ENCODE results near the gene SERPINI1. TPM values are rescaled to one million over a fixed set of nuclear protein-coding genes. Genes with fewer than 3 reads are reported as not detected.

The SERPINI1 gene
- total RNA-seq, 1 donor from 2014 or later = 10.6 TPM

GRCh38 chr3:167716920-167717319 is 18.6 kb upstream of the SERPINI1 start:
- no peak overlapping the region for H3K4me3 ChIP-seq
- peaks cover 28% of the 10 kb centered on the region for H3K36me3 ChIP-seq
- intact Hi-C loops (cut with micrococcal nuclease) = no loop called here
- DNase-seq = no peak
- no peak for TF ChIP-seq CTCF (IDR thresholded peaks at IDR 0.05; ENCODE audit: borderline replicate concordance)
- H3K9me3 ChIP-seq (replicated peaks) = no peaks in the 10 kb centered on the region
- H3K27ac ChIP-seq (replicated peaks) = peak overlapping the region; percentile 25
- H3K4me1 ChIP-seq = peaks cover 27% of the 10 kb centered on the region
- no peaks in the 10 kb centered on the region for H3K27me3 ChIP-seq (ENCODE audit: low read depth)

DNA sequence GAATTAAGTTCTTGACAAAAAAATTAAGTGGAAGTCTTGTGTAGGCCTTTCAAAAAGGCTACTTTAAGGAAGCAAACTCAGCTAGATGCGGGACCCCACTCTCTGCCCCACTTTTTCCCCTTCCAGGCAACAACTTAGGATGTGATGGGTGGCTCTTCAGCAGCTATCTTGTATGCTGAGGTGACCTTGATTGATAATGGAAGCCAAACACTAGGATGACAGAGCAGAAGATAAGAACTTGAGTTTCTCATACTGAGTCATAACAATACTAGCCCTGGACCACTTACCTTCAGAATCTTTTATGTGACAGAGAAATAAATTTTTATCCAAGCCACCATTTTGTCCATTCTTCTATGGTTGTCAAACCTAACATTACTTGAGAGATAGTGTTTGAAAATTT is 16.9 kb upstream of the SERPINI1 start:
- Histone ChIP-seq H3K27ac (replicated peaks) (no peak overlapping the region), H3K4me1 (peaks cover 44% of the 10 kb centered on the region), H3K4me3 (no peak overlapping the region), H3K9me3 (replicated peaks) (no peaks in the 10 kb centered on the region), H3K27me3 (ENCODE audit: low read depth) (no peaks in the 10 kb centered on the region), H3K36me3 (peaks cover 28% of the 10 kb centered on the region)
- DNase-seq = no peak
- intact Hi-C loops (cut with micrococcal nuclease) = no loop called here
- TF ChIP-seq CTCF (IDR thresholded peaks at IDR 0.05; ENCODE audit: borderline replicate concordance) = no peak

GRCh38 chr3:167723025-167723512 is 12.5 kb upstream of the SERPINI1 start:
- Histone ChIP-seq H3K27ac (replicated peaks) (no peak overlapping the region), H3K36me3 (peaks cover 21% of the 10 kb centered on the region), H3K9me3 (replicated peaks) (no peaks in the 10 kb centered on the region), H3K4me3 (no peak overlapping the region), H3K27me3 (ENCODE audit: low read depth) (no peaks in the 10 kb centered on the region), H3K4me1 (peaks cover 66% of the 10 kb centered on the region)
- intact Hi-C loops (cut with micrococcal nuclease) = no loop called here
- no peak for TF ChIP-seq CTCF (IDR thresholded peaks at IDR 0.05; ENCODE audit: borderline replicate concordance)
- DNase-seq = no peak

GRCh38 chr3:167723872-167724271 is 11.6 kb upstream of the SERPINI1 start:
- TF ChIP-seq CTCF (IDR thresholded peaks at IDR 0.05; ENCODE audit: borderline replicate concordance) = no peak
- intact Hi-C loops (cut with micrococcal nuclease) = no loop called here
- no peak for DNase-seq

GRCh38 chr3:167728176-167728575 is 7.3 kb upstream of the SERPINI1 start:
- Histone ChIP-seq H3K36me3 (no peaks in the 10 kb centered on the region), H3K27me3 (ENCODE audit: low read depth) (no peaks in the 10 kb centered on the region), H3K4me3 (peak overlapping the region; percentile 10), H3K4me1 (peaks cover 97% of the 10 kb centered on the region), H3K27ac (replicated peaks) (peak overlapping the region; percentile 72), H3K9me3 (replicated peaks) (no peaks in the 10 kb centered on the region)
- no peak for DNase-seq
- intact Hi-C loops (cut with micrococcal nuclease) = no loop called here
- TF ChIP-seq CTCF (IDR thresholded peaks at IDR 0.05; ENCODE audit: borderline replicate concordance) = no peak

More at GRCh38 chr3:167723872-167724271, 11.6 kb upstream of the SERPINI1 start:
- peaks cover 74% of the 10 kb centered on the region for H3K4me1 ChIP-seq
- H3K9me3 ChIP-seq (replicated peaks) = no peaks in the 10 kb centered on the region
- H3K27me3 ChIP-seq (ENCODE audit: low read depth) = no peaks in the 10 kb centered on the region
- H3K27ac ChIP-seq (replicated peaks) = no peak overlapping the region
- peaks cover 13% of the 10 kb centered on the region for H3K36me3 ChIP-seq
- H3K4me3 ChIP-seq = no peak overlapping the region

Measured in left ventricle myocardium inferior (tissue), 1 donor.